Endodermal cell (in vitro differentiated cells): Measurements from ENCODE around the gene PITHD1. TPM values are rescaled to one million over a fixed set of nuclear protein-coding genes. Genes with fewer than 3 reads are reported as not detected.

Source experiments
- DNase-seq: peaks from one replicate; pipeline ENCODE4 v3.0.0-alpha.2; 2017
- H3K27ac ChIP-seq: 2 replicates; pipeline ENCODE4 v1.5.1; 2013; ENCODE audit warnings: mild to moderate bottlenecking, low read depth, low read length, moderate library complexity
- H3K27me3 ChIP-seq: 2 replicates; pipeline ENCODE4 v1.6.1; 2013; ENCODE audit warnings: mild to moderate bottlenecking, low read length, moderate library complexity; ENCODE audit not compliant: insufficient read depth, control insufficient read depth, poor library complexity, severe bottlenecking
- H3K36me3 ChIP-seq: 2 replicates; pipeline ENCODE4 v1.7.0; 2013; ENCODE audit warnings: mild to moderate bottlenecking, low read length, moderate library complexity; ENCODE audit not compliant: control insufficient read depth, insufficient read depth
- H3K4me1 ChIP-seq: one replicate; pipeline ENCODE4 v1.7.0; 2013; ENCODE audit warnings: low read length; ENCODE audit not compliant: control insufficient read depth, insufficient read depth
- H3K4me3 ChIP-seq: 2 replicates; pipeline ENCODE4 v1.5.1; 2013; ENCODE audit warnings: mild to moderate bottlenecking, low read length, moderate library complexity
- H3K9ac ChIP-seq: 2 replicates; pipeline ENCODE4 v1.6.1; 2013; ENCODE audit warnings: mild to moderate bottlenecking, low read length, moderate library complexity; ENCODE audit not compliant: poor library complexity, severe bottlenecking; ENCODE audit errors: extremely low read depth
- H3K9me3 ChIP-seq: 2 replicates; pipeline ENCODE4 v1.6.1; 2013; ENCODE audit warnings: mild to moderate bottlenecking, low read length, moderate library complexity; ENCODE audit not compliant: control insufficient read depth
- H3K27ac Mint-ChIP-seq: 2 replicates; pipeline ENCODE4 v1.8.0; 2020; ENCODE audit warnings: mixed read lengths
- H3K27me3 Mint-ChIP-seq: 2 replicates; pipeline ENCODE4 v1.8.0; 2021; ENCODE audit warnings: mild to moderate bottlenecking, mixed read lengths; ENCODE audit not compliant: insufficient read depth
- H3K36me3 Mint-ChIP-seq: 2 replicates; pipeline ENCODE4 v1.8.0; 2020; ENCODE audit warnings: low read depth, mixed read lengths
- H3K4me1 Mint-ChIP-seq: 2 replicates; pipeline ENCODE4 v1.8.0; 2020; ENCODE audit warnings: mixed read lengths
- H3K4me3 Mint-ChIP-seq: 2 replicates; pipeline ENCODE4 v1.8.0; 2020; ENCODE audit warnings: mild to moderate bottlenecking, moderate library complexity, mixed read lengths
- H3K9me3 Mint-ChIP-seq: 2 replicates; pipeline ENCODE4 v1.8.0; 2020; ENCODE audit warnings: mild to moderate bottlenecking, mixed read lengths
- CTCF ChIP-seq: fragments of 200-600 bp; sonication (generic); conservative IDR thresholded peaks from 2 replicates; pipeline ENCODE4 v1.5.0; 2021; ENCODE audit warnings: antibody characterized with exemption, mild to moderate bottlenecking
- WGBS, 2 experiments: methylation state at CpG; one replicate each; pipeline versions ENCODE4 v1.1.5 to v1.1.7; 2013; ENCODE audit warnings: missing lambda C conversion rate in 2 of 2, mixed read lengths in 1 of 2; ENCODE audit not compliant: insufficient coverage in 1 of 2, insufficient read length in 1 of 2; 5-methylcytosine and 5-hydroxymethylcytosine counted together
- total RNA-seq, 2 donors: library from RNA; stranded (reverse); fragmentation: NEBNext Ultra II Directional in 1 of 2; extraction: Animal tissue kit (Norgen Biotek cat#: 25700) in 1 of 2; gene quantifications; 2 replicates in 1 of 2; 3 replicates in 1 of 2; pipeline ENCODE4 v1.2.1, GENCODE V29; 2021

The PITHD1 gene
- total RNA-seq, 2 donors from 2014 or later = 62.5 to 71.3 TPM

GRCh38 chr1:23806280-23806679 is 28.1 kb downstream of the PITHD1 start:
- Histone ChIP-seq H3K9me3 (no peaks in the 10 kb centered on the region), H3K36me3 (no peaks in the 10 kb centered on the region), H3K4me1 (peaks cover 4% of the 10 kb centered on the region), H3K9ac (no peak overlapping the region), H3K27me3 (no peaks in the 10 kb centered on the region), H3K27ac (no peak overlapping the region), H3K4me3 (no peak overlapping the region)
- Mint-ChIP-seq H3K36me3 (peaks cover 20% of the 10 kb centered on the region), H3K4me1 (peaks cover 2% of the 10 kb centered on the region), H3K9me3 (no peaks in the 10 kb centered on the region), H3K27me3 (peaks cover 3% of the 10 kb centered on the region), H3K4me3 (no peak overlapping the region), H3K27ac (peak overlapping the region; percentile 12)
- no peak for DNase-seq
- WGBS, 2 experiments = 66 to 75% methylated on average over 4 to 6 of the region's 6 CpGs
- TF ChIP-seq CTCF = no peak

- no peak for TF ChIP-seq CTCF
- H3K27ac ChIP-seq = no peak overlapping the region
- 90 to 92% methylated on average over 2 to 3 of the region's 3 CpGs for WGBS, 2 experiments
- H3K4me1 ChIP-seq = no peaks in the 10 kb centered on the region
- Mint-ChIP-seq H3K27me3 (no peaks in the 10 kb centered on the region), H3K36me3 (peaks cover 22% of the 10 kb centered on the region), H3K4me1 (peaks cover 2% of the 10 kb centered on the region), H3K27ac (no peak overlapping the region), H3K4me3 (no peak overlapping the region), H3K9me3 (no peaks in the 10 kb centered on the region)
- DNase-seq = no peak
- H3K4me3 ChIP-seq = no peak overlapping the region
- H3K9ac ChIP-seq = no peak overlapping the region
- H3K9me3 ChIP-seq = no peaks in the 10 kb centered on the region
- no peaks in the 10 kb centered on the region for H3K36me3 ChIP-seq
- H3K27me3 ChIP-seq = no peaks in the 10 kb centered on the region
These were observed 29.2 kb downstream of the PITHD1 start for GRCh38 chr1:23807453-23807852.

GRCh38 chr1:23809751-23810171 is 31.5 kb downstream of the PITHD1 start:
- Mint-ChIP-seq H3K36me3 (peaks cover 24% of the 10 kb centered on the region), H3K4me3 (no peak overlapping the region), H3K27me3 (no peaks in the 10 kb centered on the region), H3K27ac (peak overlapping the region; percentile 82), H3K4me1 (peaks cover 2% of the 10 kb centered on the region), H3K9me3 (no peaks in the 10 kb centered on the region)
- WGBS, 2 experiments = 37 to 43% methylated on average over 4 to 6 of the region's 6 CpGs
- peak; percentile 93 for DNase-seq
- H3K4me3 ChIP-seq = no peak overlapping the region
- no peaks in the 10 kb centered on the region for H3K4me1 ChIP-seq
- H3K9me3 ChIP-seq = no peaks in the 10 kb centered on the region
- H3K36me3 ChIP-seq = peaks cover 9% of the 10 kb centered on the region
- H3K9ac ChIP-seq = no peak overlapping the region
- no peaks in the 10 kb centered on the region for H3K27me3 ChIP-seq
- TF ChIP-seq CTCF = peak; percentile 96
- H3K27ac ChIP-seq = no peak overlapping the region
